CD14-positive monocyte (primary cell): Measurements from ENCODE around the gene ABHD12. TPM values are rescaled to one million over a fixed set of nuclear protein-coding genes. Genes with fewer than 3 reads are reported as not detected.
A peak's percentile ranks its signal among the peaks of the same experiment; 100 is the strongest.

ENCODE experiments used
- DNase-seq, 3 donors: peaks; one replicate each; pipeline ENCODE4 v3.0.0-alpha.2; 2011 to 2022
- H2AFZ ChIP-seq: 2 replicates; pipeline ENCODE4 v1.6.0; 2012; ENCODE audit warnings: mild to moderate bottlenecking, low read depth, low read length, inconsistent platforms; ENCODE audit not compliant: insufficient read depth, poor library complexity, severe bottlenecking
- H3K27ac ChIP-seq, 2 donors: 1 replicate in 1 of 2; 2 replicates in 1 of 2; pipeline ENCODE4 v1.5.1; 2012 to 2013; ENCODE audit warnings: low read length in 2 of 2, control low read depth in 1 of 2, inconsistent platforms in 1 of 2, low read depth in 1 of 2, mild to moderate bottlenecking in 1 of 2
- H3K27me3 ChIP-seq, 2 donors: one replicate each; pipeline versions ENCODE4 v1.6.0 to v1.6.1; 2011 to 2013; ENCODE audit warnings: low read length in 2 of 2; ENCODE audit not compliant: control insufficient read depth in 2 of 2, insufficient read depth in 2 of 2
- H3K36me3 ChIP-seq, 2 donors: replicated peaks in 1 of 2; 1 replicate in 1 of 2; 2 replicates in 1 of 2; pipeline versions ENCODE4 v1.5.1 to v1.6.1; 2012 to 2013; ENCODE audit warnings: low read length in 2 of 2, control low read depth in 1 of 2, inconsistent platforms in 1 of 2, mild to moderate bottlenecking in 1 of 2; ENCODE audit not compliant: insufficient read depth in 2 of 2, control insufficient read depth in 1 of 2
- H3K4me1 ChIP-seq, 2 donors: 1 replicate in 1 of 2; 2 replicates in 1 of 2; pipeline versions ENCODE4 v1.5.1 to v1.6.1; 2012 to 2013; ENCODE audit warnings: low read length in 2 of 2, control low read depth in 1 of 2, inconsistent platforms in 1 of 2, mild to moderate bottlenecking in 1 of 2, moderate library complexity in 1 of 2; ENCODE audit not compliant: insufficient read depth in 2 of 2, control insufficient read depth in 1 of 2
- H3K4me2 ChIP-seq: replicated peaks from 2 replicates; pipeline ENCODE3; 2012; ENCODE audit warnings: low read length, moderate library complexity, mild to moderate bottlenecking; ENCODE audit not compliant: poor library complexity, severe bottlenecking; ENCODE audit errors: extremely low read depth
- H3K4me3 ChIP-seq, 3 experiments: fragments of 200-600 bp in 1 of 3; sonication (generic) in 1 of 3; replicated peaks in 1 of 3; 1 replicate in 2 of 3; 2 replicates in 1 of 3; pipeline ENCODE4 v1.5.1; 2011 to 2013; ENCODE audit warnings: low read length in 3 of 3, mild to moderate bottlenecking in 3 of 3, control low read depth in 2 of 3, low read depth in 2 of 3, inconsistent platforms in 1 of 3, moderate library complexity in 1 of 3
- H3K79me2 ChIP-seq: 2 replicates; pipeline ENCODE4 v1.6.0; 2012; ENCODE audit warnings: mild to moderate bottlenecking, control low read depth, inconsistent platforms, low read length, moderate library complexity; ENCODE audit not compliant: insufficient read depth
- H3K9ac ChIP-seq: 2 replicates; pipeline ENCODE4 v1.6.0; 2017; ENCODE audit warnings: low read length, mild to moderate bottlenecking; ENCODE audit not compliant: insufficient read depth, poor library complexity, severe bottlenecking
- H3K9me3 ChIP-seq, 2 donors: replicated peaks in 1 of 2; 1 replicate in 1 of 2; 2 replicates in 1 of 2; pipeline versions ENCODE4 v1.5.1 to v1.6.1; 2012 to 2013; ENCODE audit warnings: low read length in 2 of 2, control low read depth in 1 of 2; ENCODE audit not compliant: control insufficient read depth in 1 of 2, insufficient read depth in 1 of 2
- H4K20me1 ChIP-seq: 2 replicates; pipeline ENCODE4 v1.6.0; 2012; ENCODE audit warnings: mild to moderate bottlenecking, low read length, control low read depth, moderate library complexity; ENCODE audit not compliant: insufficient read depth
- H3K27ac Mint-ChIP-seq, 7 donors: one replicate each; pipeline ENCODE4 v1.8.0; 2020; ENCODE audit warnings: mild to moderate bottlenecking in 7 of 7, mixed read lengths in 7 of 7, moderate library complexity in 6 of 7, inconsistent platforms in 2 of 7
- H3K27me3 Mint-ChIP-seq, 3 donors: one replicate each; pipeline ENCODE4 v1.8.0; 2021 to 2022; ENCODE audit warnings: low read depth in 3 of 3, mild to moderate bottlenecking in 3 of 3, mixed read lengths in 3 of 3, moderate library complexity in 3 of 3, inconsistent platforms in 1 of 3
- H3K36me3 Mint-ChIP-seq, 2 donors: one replicate each; pipeline ENCODE4 v1.8.0; 2020; ENCODE audit warnings: mixed read lengths in 2 of 2, inconsistent platforms in 1 of 2, mild to moderate bottlenecking in 1 of 2
- H3K4me1 Mint-ChIP-seq: one replicate; pipeline ENCODE4 v1.8.0; 2020; ENCODE audit warnings: mild to moderate bottlenecking, mixed read lengths
- H3K4me3 Mint-ChIP-seq, 2 donors: one replicate each; pipeline ENCODE4 v1.8.0; 2020; ENCODE audit warnings: mild to moderate bottlenecking in 2 of 2, mixed read lengths in 2 of 2, moderate library complexity in 1 of 2
- H3K9me3 Mint-ChIP-seq, 7 donors: one replicate each; pipeline ENCODE4 v1.8.0; 2020 to 2022; ENCODE audit warnings: mixed read lengths in 7 of 7, mild to moderate bottlenecking in 6 of 7, moderate library complexity in 6 of 7, inconsistent platforms in 2 of 7
- CTCF ChIP-seq: fragments of 200-600 bp; IDR thresholded peaks from one replicate; pipeline ENCODE4 v1.8.0; 2022; ENCODE audit warnings: antibody characterized with exemption, mild to moderate bottlenecking
- WGBS: methylation state at CpG from one replicate; pipeline ENCODE4 v1.1.5; 2013; ENCODE audit warnings: missing lambda C conversion rate; ENCODE audit not compliant: insufficient coverage; 5-methylcytosine and 5-hydroxymethylcytosine counted together
- intact Hi-C, 2 donors: fragments of 100-400 bp; cut with micrococcal nuclease; formaldehyde crosslinking; loops; one replicate each; pipeline versions ENCODE4 v1.15.0 to v1.15.1; 2023
- polyA plus RNA-seq, 3 donors: library from polyadenylated mRNA; depleted of rRNA in 1 of 3; unstranded in 2 of 3; stranded (reverse) in 1 of 3; fragments of 300-500 nt in 2 of 3; fragments of >200 nt in 1 of 3; fragmentation: Illumina TruSeq in 2 of 3; gene quantifications; 1 replicate in 2 of 3; 2 replicates in 1 of 3; pipeline ENCODE4 v1.2.3, GENCODE V29; 2012 to 2021

Gene ABHD12
- polyA plus RNA-seq, 3 donors = 20.3 to 34.5 (median 32.1) TPM

- peak overlapping the region in 1 of 2 donors; percentile 85 for H3K27ac ChIP-seq
- no peak for TF ChIP-seq CTCF
- H3K4me1 Mint-ChIP-seq = peaks cover 21% of the 10 kb centered on the region
- peaks cover 11 to 21% (median 15%) of the 10 kb centered on the region in 7 donors for H3K9me3 Mint-ChIP-seq
- H3K79me2 ChIP-seq = peaks cover 29% of the 10 kb centered on the region
- peaks cover 11 to 14% of the 10 kb centered on the region in 2 donors for H3K9me3 ChIP-seq
- peak overlapping the region; percentile 79 for H3K9ac ChIP-seq
- peaks cover 0 to 1% (median 0%) of the 10 kb centered on the region in 3 donors for H3K27me3 Mint-ChIP-seq
- peak overlapping the region; percentile 61 to 98 (median 65) for H3K4me3 ChIP-seq
- H3K4me3 Mint-ChIP-seq = peak overlapping the region; percentile 93 to 94
- peak overlapping the region; percentile 98 for H2AFZ ChIP-seq
- WGBS = 7% methylated on average over 3 of the region's 4 CpGs
- H3K36me3 Mint-ChIP-seq = peaks cover 0 to 1% of the 10 kb centered on the region in 2 donors
- peak overlapping the region; percentile 85 for H3K4me2 ChIP-seq
- H3K36me3 ChIP-seq = no peaks in the 10 kb centered on the region
- H4K20me1 ChIP-seq = no peaks in the 10 kb centered on the region
- DNase-seq = no peak
- peak overlapping the region in 4 of 7 donors; percentile 56 to 86 (median 80) for H3K27ac Mint-ChIP-seq
- H3K27me3 ChIP-seq = no peaks in the 10 kb centered on the region
- H3K4me1 ChIP-seq = peaks cover 10 to 19% of the 10 kb centered on the region in 2 donors
- intact Hi-C loops = loop anchor here in 1 of 2 donors (10.0 kb wide), 1 partner anchor 413 kb away; the partner anchor contains the start of gene APMAP
Observed at GRCh38 chr20:25408170-25408547, 17.5 kb upstream of the ABHD12 start.

- Histone ChIP-seq H3K27me3 (no peaks in the 10 kb centered on the region), H3K79me2 (peaks cover 29% of the 10 kb centered on the region), H3K4me3 (peak within 1 kb of the TSS; percentile 61 to 98 (median 65)), H3K27ac (peak within 1 kb of the TSS; percentile 31 to 85), H3K9ac (peak within 1 kb of the TSS; percentile 79), H3K4me1 (peaks cover 10 to 19% of the 10 kb centered on the region in 2 donors), H4K20me1 (no peaks in the 10 kb centered on the region), H3K9me3 (peaks cover 17 to 20% of the 10 kb centered on the region in 2 donors), H3K36me3 (no peaks in the 10 kb centered on the region), H2AFZ (peak within 1 kb of the TSS; percentile 98), H3K4me2 (peak within 1 kb of the TSS; percentile 85)
- Mint-ChIP-seq H3K9me3 (peaks cover 15 to 27% (median 21%) of the 10 kb centered on the region in 7 donors), H3K27ac (peak within 1 kb of the TSS; percentile 41 to 86 (median 79)), H3K27me3 (peaks cover 0 to 3% (median 0%) of the 10 kb centered on the region in 3 donors), H3K36me3 (peaks cover 0 to 3% of the 10 kb centered on the region in 2 donors), H3K4me3 (peak within 1 kb of the TSS; percentile 93 to 94), H3K4me1 (peaks cover 21% of the 10 kb centered on the region)
- intact Hi-C loops = loop anchor here in 1 of 2 donors (10.0 kb wide), 1 partner anchor 413 kb away; the partner anchor contains the start of gene APMAP
- TF ChIP-seq CTCF = no peak
- peak; percentile 58 to 67 (median 60) for DNase-seq
- 1% methylated on average over 54 of the region's 56 CpGs for WGBS
Observed at GRCh38 chr20:25407311-25408169, 16.9 kb upstream of the ABHD12 start, which contains the start of gene GINS1. Gene GINS1, plus strand, starts transcription at chr20:25407673. Its CDS starts 148 bp downstream, at chr20:25407821.
